Suprapubic skin (tissue), 4 donors: ENCODE data around the gene CCDC33. TPM values are rescaled to one million over a fixed set of nuclear protein-coding genes. Genes with fewer than 3 reads are reported as not detected.

ENCODE experiments used
- DNase-seq, 2 donors: peaks; one replicate each; pipeline ENCODE4 v3.0.0-alpha.2; 2019; ENCODE audit warnings: low spot score in 2 of 2
- H3K27ac ChIP-seq: fragments of 200-600 bp; sonication (generic); one replicate; pipeline ENCODE4 v1.5.1; 2019
- H3K27me3 ChIP-seq: fragments of 200-600 bp; sonication (generic); one replicate; pipeline ENCODE4 v1.5.1; 2019
- H3K36me3 ChIP-seq: fragments of 200-600 bp; sonication (generic); one replicate; pipeline ENCODE4 v1.5.1; 2019
- H3K4me1 ChIP-seq: fragments of 200-600 bp; sonication (generic); one replicate; pipeline ENCODE4 v1.5.1; 2019
- H3K4me3 ChIP-seq: fragments of 200-600 bp; sonication (generic); one replicate; pipeline ENCODE4 v1.5.1; 2019; ENCODE audit warnings: mild to moderate bottlenecking
- H3K9me3 ChIP-seq: fragments of 200-600 bp; sonication (generic); one replicate; pipeline ENCODE4 v1.5.1; 2019
- CTCF ChIP-seq, 2 donors: fragments of 200-600 bp in 1 of 2; fragments of 450-650 bp in 1 of 2; sonication (generic) in 1 of 2; IDR thresholded peaks; one replicate each; pipeline ENCODE4 v1.5.1; 2016 to 2019; ENCODE audit warnings: antibody characterized with exemption in 2 of 2, mild to moderate bottlenecking in 1 of 2, moderate library complexity in 1 of 2
- EP300 ChIP-seq: sonication (generic); formaldehyde crosslinking; IDR thresholded peaks from one replicate; pipeline ENCODE4 v1.6.1; 2017; ENCODE audit warnings: antibody characterized with exemption
- POLR2A ChIP-seq, 2 donors: fragments of 450-650 bp; IDR thresholded peaks; one replicate each; pipeline ENCODE4 v1.6.1; 2017; ENCODE audit warnings: antibody characterized with exemption in 2 of 2, mild to moderate bottlenecking in 2 of 2, moderate library complexity in 2 of 2
- POLR2AphosphoS5 ChIP-seq, 3 donors: sonication (generic); formaldehyde crosslinking; IDR thresholded peaks; one replicate each; pipeline ENCODE4 v1.6.1; 2017; ENCODE audit warnings: antibody characterized with exemption in 3 of 3
- WGBS: methylation state at CpG from one replicate; pipeline ENCODE4 v1.1.5; 2018; 5-methylcytosine and 5-hydroxymethylcytosine counted together
- total RNA-seq, 4 donors: library from RNA; depleted of rRNA; stranded (reverse); fragments of >200 nt; gene quantifications; one replicate each; pipeline ENCODE4 v1.1.0, GENCODE V29; 2016

CCDC33 gene
- total RNA-seq, 4 donors from 2014 or later, result 0.60 TPM; not detected in 3

- peak in 1 of 2 donors; percentile 72 for DNase-seq
- H3K4me3 ChIP-seq, result peak overlapping the region; percentile 63
- peak overlapping the region; percentile 49 for H3K27ac ChIP-seq
- WGBS, result 9% methylated on average over 36 of the region's 75 CpGs
- H3K27me3 ChIP-seq, result peaks cover 32% of the 10 kb centered on the region
- no peak for TF ChIP-seq EP300
- no peak for TF ChIP-seq POLR2A (IDR thresholded peaks at IDR 0.05)
- no peak for TF ChIP-seq CTCF (IDR thresholded peaks at IDR 0.05)
- TF ChIP-seq POLR2AphosphoS5 (IDR thresholded peaks at IDR 0.05), result no peak
- H3K9me3 ChIP-seq, result no peaks in the 10 kb centered on the region
- peaks cover 14% of the 10 kb centered on the region for H3K4me1 ChIP-seq
- no peaks in the 10 kb centered on the region for H3K36me3 ChIP-seq
Measured at GRCh38 chr15:74365598-74366445, 129.7 kb downstream of the CCDC33 start.

GRCh38 chr15:74367296-74367854, 131.2 kb downstream of the CCDC33 start, which contains the start of gene CYP11A1:
Gene CYP11A1 (minus strand): TSS chr15:74367646. CDS start chr15:74367585, 61 bp downstream.
- DNase-seq, result peak in 1 of 2 donors; percentile 37
- no peaks in the 10 kb centered on the region for H3K36me3 ChIP-seq
- H3K27me3 ChIP-seq, result peaks cover 32% of the 10 kb centered on the region
- no peak for TF ChIP-seq EP300
- no peak for TF ChIP-seq POLR2A (IDR thresholded peaks at IDR 0.05)
- TF ChIP-seq POLR2AphosphoS5 (IDR thresholded peaks at IDR 0.05), result no peak
- TF ChIP-seq CTCF (IDR thresholded peaks at IDR 0.05), result no peak
- 79% methylated on average over 12 of the region's 12 CpGs for WGBS
- peaks cover 14% of the 10 kb centered on the region for H3K4me1 ChIP-seq
- peak within 1 kb of the TSS; percentile 63 for H3K4me3 ChIP-seq
- no peaks in the 10 kb centered on the region for H3K9me3 ChIP-seq
- no peak within 1 kb of the TSS for H3K27ac ChIP-seq

GRCh38 chr15:74368121-74368520, 132.0 kb downstream of the CCDC33 start:
- DNase-seq, result peak in 1 of 2 donors; percentile 24
- H3K9me3 ChIP-seq, result no peaks in the 10 kb centered on the region
- WGBS, result 98% methylated on average over 3 of the region's 3 CpGs
- TF ChIP-seq CTCF (IDR thresholded peaks at IDR 0.05), result no peak
- TF ChIP-seq POLR2AphosphoS5 (IDR thresholded peaks at IDR 0.05), result no peak
- TF ChIP-seq EP300, result no peak
- TF ChIP-seq POLR2A (IDR thresholded peaks at IDR 0.05), result no peak
- no peak overlapping the region for H3K27ac ChIP-seq
- H3K36me3 ChIP-seq, result no peaks in the 10 kb centered on the region
- H3K27me3 ChIP-seq, result peaks cover 32% of the 10 kb centered on the region
- H3K4me3 ChIP-seq, result no peak overlapping the region
- H3K4me1 ChIP-seq, result peaks cover 14% of the 10 kb centered on the region

GRCh38 chr15:74369084-74369745, 133.1 kb downstream of the CCDC33 start:
- 70% methylated on average over 6 of the region's 10 CpGs for WGBS
- Histone ChIP-seq H3K9me3 (no peaks in the 10 kb centered on the region), H3K27me3 (peaks cover 32% of the 10 kb centered on the region), H3K27ac (no peak overlapping the region), H3K36me3 (no peaks in the 10 kb centered on the region), H3K4me3 (no peak overlapping the region), H3K4me1 (peaks cover 22% of the 10 kb centered on the region)
- TF ChIP-seq CTCF (IDR thresholded peaks at IDR 0.05) (no peak), POLR2AphosphoS5 (IDR thresholded peaks at IDR 0.05) (no peak), POLR2A (IDR thresholded peaks at IDR 0.05) (no peak), EP300 (no peak)
- DNase-seq, result peak in 1 of 2 donors; percentile 34
